Effector CD8-positive, alpha-beta T cell (primary cell): ENCODE results near the gene MKLN1.
"Not testable (repeated sequence)": the region's sequence is repeated elsewhere in the genome, so short reads cannot be mapped to it uniquely, and the experiment has no call there.

Experiments used
- DNase-seq: peaks from one replicate; lab custom pipeline; 2025; lab: John Stamatoyannopoulos, UW

The MKLN1 gene

DNA sequence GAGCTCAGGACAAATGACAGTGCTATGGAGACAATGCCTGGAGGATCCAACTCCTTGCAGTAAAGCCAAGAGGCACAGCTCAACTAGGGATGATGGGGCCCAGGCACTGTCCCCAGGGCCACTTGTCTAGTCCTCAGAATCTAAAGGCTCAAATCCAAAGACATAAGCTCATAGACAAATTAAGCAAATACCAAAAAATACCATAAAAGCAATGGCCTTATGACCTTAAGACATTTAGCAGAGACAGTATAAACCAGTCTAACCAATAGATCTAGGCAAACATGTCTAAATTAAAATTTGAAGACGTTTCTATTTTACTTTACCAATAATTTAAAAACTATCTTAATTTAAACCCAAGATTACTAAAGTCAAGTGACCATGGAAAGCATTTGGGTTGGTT lies 14.8 kb upstream of the MKLN1 start:
- no peak for DNase-seq

DNA sequence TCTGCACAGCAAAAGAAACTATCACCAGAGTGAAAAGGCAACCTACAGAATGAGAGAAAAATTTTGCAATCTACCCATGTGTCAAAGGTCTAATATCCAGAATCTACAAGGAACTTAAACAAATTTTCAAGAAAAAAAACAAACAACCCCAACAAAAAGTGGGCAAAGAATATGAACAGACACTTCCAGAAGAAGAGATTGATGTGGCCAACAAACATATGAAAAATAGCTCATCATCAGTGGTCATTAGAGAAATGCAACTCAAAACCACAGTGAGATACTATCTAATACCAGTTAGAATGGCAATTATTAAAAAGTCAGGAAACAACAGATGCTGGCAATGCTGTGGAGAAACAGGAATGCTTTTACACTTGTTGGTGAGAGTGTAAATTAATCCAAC lies 7.1 kb upstream of the MKLN1 start:
- no peak for DNase-seq

DNA sequence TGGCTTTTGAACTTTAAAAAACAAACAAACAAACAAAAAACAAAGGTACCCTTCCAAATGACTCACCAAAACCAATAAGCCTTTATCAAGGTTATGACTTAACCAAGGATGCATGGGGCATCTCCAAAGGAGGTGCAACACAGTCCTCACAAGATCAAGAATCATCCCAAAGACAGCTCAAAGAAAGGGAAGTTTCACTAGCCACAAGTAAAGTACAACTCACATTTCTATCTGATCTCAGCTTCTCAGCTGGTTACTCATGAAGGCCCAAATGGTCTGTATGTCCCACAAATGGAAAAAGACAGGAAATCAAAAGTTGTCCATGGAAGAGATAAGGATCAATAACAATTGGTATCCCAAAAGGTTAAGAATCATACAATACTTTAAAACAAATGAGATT lies 6.0 kb upstream of the MKLN1 start:
- no peak for DNase-seq

DNA sequence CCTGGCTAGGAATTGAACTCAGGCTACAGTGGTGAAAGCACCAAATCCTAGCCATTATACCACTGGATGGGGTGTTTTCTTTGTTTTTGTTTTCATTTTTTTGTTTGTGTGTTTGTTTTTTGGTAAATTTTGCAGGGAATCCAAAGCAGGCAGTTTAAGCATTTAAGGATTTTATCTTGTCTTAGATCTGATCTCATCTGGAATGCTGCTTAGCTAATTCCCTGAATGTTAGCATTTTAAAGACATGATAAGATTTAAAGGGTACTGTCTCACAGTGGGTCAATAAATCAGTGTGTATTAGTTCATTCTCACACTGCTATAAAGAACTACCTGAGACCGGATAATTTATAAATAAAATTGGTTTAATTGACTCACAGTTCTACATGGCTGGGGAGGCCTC lies 5.6 kb upstream of the MKLN1 start:
- no peak for DNase-seq

DNA sequence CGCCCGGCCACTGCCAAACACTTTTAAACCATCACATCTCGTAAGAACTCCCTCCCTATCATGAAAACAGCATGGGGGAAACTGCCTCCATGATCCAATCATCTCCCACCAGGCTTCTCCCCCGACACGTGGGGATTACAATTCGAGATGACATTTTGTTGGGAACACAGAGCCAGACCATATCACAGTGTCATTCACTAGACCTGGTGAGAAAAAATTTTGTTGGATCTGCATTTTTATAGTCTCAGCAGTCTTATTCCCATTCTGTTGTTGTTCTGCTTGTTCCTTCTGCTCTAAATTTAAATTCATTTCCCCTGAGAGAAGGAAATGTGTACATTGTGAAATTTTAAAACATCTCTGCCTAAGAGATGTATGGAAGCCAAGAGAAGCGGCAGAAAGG lies 4.8 kb upstream of the MKLN1 start:
- no peak for DNase-seq

DNA sequence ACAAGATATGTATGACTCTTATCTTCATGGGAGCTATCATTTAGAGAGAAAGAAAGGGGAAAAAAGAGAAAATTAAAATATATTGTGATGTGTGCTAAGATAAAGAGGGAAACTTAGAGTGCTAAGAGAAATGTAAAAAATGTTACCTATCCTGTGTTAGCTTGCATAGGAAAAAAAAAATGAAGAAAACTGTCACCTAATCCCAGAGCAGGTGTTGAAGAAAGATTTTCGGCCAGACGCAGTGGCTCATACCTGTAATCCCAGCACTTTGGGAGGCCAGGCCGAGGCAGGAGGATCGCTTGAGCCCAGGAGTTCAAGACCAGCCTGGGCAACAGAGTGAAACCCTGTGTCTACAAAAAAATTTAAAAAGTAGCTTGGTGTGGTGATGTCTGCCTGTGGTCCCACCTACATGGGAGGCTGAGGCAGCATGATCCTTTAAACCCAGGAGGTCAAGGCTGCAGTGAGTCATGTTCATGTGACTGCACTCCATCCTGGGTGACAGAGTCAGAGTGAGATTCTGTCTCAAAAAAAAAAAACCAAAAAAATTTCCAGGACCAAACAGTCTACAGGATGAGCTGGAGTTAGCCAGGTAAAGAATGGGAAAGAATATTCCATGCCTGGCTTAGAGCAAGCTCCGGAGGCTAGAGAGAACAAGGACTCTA lies 2.4 kb upstream of the MKLN1 start:
- DNase-seq, result no peak

DNA sequence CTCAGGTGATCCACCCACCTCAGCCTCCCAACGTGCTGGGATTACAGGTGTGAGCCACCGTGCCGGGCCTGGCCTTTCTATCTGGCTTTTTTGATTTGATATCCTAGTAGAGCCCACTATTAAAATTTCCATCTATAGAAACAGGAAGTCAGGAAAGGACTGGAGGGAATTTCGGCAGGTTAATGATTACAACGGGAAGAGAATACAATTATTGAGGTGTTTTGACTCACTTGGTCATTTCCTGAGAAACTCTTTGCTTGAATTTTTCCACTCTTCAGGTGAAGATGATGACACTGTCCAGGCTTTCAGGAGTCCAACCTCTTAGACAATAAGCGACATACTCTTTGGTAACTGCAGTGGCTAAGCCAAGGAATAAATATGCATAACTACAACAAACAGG lies 1.1 kb upstream of the MKLN1 start:
- no peak for DNase-seq

DNA sequence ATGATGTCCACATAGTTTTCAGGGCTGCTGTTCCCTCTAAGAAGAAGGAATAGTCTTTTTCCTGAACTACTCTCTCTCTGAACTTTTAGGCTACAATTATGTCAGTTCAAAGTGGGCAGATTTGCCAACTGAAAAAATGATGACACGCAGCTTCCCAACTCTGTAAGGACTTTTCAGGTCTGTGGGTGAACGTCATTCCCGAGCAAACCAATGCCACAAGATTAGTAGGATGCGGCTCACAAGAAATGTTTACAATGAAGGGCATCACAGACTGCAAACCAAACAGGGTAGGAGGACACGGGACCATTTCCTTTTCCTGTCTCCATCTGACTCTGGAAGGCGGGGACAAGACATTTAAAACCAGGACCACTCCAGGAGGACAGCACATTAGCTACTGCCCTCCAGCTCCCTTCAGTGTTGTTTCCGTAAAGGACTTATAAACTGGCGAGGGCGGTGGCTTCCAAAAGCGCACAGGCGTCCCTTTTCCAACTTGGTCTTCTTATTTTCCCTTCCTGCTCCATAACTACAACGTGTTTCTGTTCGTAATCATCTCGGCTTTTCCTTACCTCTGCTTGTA lies 539 bp upstream of the MKLN1 start:
- DNase-seq, result no peak

DNA sequence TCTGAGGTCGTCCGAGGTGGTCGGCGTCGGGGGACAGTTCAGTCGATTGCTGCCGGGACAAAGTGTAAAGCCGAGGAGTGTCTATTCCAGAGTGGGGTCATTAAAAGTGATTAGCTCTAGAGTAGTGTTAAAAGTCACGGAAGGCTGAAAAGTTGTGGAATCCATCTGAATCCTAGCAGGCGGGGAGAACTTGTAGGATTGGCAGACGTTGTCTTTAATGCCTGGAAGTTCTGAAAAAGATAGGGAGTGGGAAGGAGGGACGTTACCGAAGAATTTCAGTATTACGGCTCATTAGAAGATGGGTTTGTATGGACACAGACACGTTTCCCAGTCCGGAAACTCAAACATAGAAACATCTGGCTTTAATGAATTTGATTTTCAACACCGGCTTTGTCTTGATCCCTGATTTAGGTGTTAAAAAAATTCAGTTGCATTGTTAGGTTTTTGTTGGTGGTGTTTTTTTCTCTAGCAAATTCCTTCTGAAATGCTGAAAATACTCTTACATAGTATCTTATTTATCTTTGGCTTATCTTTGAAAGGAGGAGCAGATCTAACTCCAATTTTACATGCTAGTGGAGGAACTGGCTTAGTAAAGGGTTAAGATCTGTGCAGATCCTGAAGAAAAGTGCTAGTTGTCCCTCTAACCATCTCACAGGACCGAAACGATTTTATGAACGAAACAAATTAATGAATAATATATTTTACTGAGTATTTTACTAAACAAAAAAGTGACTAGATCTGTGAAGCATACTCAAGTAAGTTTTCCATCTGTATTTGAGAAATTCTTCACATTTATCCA lies 900 bp downstream of the MKLN1 start:
- DNase-seq, result no peak

DNA sequence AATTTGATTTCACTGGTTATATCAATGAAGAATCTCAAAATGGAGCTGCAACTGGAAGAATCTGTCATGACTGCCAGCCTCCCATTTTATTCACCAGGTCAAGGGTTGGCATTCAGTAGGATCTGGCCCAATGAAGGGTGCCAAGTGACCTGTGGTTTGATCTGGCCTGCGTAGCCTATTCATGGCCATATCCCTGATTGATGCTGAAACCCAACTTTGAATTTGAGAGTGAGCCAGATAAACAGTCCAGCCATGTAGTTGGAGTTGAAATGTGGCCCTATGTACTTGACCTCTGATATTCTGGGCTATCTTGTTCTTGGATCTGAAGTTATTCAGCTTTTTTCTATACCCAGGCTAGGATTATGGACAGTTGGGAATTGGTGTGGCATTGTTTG lies 1.5 kb downstream of the MKLN1 start:
- DNase-seq, result no peak

DNA sequence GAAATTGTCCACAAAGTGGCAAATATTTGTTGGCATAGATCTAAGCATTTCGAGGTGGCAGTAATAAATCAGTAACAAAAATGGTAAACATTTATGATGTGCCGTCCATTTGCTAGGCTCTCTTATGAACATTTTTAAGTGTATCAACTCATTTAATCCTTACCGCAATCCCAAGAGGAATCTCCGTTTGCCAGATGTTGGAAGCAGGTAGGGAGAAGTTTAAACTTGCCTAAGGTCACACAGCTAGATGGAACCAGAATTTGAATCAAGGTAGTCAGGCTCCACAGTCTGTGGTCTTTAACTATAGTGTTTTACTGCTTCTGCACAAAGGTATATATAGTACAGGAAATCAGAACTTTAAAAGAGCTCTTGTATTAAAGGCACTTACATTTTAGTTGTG lies 2.6 kb downstream of the MKLN1 start:
- no peak for DNase-seq

DNA sequence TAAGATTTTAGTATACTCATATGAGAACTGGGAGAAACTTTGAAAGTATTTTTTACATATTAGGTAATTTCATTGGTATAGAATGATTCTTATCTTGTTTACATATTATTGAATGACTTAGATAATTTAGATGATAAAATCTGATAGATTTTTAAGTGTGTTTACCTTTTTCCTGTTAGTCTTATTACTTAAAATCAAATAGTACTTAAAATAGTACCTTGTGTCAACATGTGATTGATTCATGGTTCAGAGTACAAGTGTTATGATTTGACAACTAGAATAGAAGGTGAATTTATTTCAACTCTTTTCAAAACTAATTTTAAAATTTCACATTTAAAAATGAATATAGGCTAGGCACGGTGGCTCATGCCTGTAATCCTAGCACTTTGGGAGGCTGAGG lies 4.1 kb downstream of the MKLN1 start:
- no peak for DNase-seq

DNA sequence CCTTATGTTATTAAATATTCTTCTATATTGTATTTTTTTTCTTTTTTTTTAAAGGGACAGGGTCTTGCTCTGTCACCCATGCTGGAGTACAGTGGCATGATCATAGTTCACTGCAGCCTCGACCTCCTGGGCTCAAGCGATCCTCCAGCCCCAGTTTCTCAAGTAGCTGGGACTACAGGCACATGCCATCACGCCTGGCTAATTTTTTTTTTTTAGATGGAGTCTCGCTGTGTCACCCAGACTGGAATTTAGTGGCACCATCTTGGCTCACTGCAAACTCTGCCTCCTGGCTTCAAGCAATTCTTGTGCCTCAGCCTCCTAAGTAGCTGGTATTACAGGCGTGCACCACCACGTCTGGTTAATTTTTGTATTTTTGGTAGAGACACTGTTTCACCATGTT lies 5.1 kb downstream of the MKLN1 start:
- not testable (repeated sequence) for DNase-seq

DNA sequence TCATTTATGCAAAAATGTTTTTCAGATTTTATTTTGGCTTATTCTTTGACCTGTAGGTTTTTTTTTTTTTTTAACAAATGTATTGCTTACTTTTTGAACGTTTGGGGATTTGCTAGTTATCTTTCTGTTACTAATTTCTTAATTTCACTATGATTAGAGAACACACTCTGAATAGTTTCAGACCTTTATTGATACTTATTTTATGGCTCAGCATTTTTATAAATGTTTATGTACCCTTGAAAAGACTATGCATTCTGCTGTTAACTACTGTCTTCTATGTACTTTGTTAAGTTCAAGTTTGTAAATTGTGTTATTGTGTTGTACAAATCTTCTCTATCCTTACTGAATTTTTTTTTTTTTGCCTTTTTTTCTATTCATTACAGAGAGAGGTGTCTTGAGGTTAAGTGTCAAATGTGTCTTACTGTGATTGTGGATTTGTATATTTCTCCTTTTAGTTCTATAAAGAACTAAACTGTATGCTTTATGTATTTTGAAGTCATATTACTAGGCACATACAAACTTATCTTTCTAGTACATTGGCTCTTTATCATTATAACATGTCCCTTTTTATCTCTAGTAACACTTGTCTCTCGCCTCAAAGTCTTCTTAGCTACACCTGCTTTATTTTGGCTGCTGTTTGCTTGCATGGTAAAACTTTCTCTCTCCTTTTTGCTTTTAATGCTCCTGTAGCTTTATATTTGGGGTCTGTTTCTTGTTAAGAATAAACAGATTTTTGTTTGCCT lies 8.1 kb downstream of the MKLN1 start:
- no peak for DNase-seq

DNA sequence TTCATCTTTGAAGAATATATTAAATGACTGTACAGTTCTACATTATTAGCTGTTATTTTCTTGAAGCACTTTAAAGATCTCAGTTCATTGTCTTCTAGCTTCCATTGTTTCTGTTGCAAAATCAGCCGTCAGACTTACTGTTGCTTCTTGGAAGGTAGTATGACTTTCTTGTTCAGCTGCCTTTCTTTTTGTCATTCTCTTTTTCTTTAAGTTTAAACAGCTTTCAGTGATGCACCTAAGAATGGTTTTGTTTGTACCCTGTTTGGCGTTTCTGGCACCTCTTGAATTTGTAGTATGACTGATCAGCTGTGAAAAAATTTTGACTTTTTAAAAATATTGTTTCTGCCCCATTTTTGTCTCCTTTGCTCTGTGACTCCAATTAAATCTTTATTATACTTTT lies 9.3 kb downstream of the MKLN1 start:
- DNase-seq, result no peak

DNA sequence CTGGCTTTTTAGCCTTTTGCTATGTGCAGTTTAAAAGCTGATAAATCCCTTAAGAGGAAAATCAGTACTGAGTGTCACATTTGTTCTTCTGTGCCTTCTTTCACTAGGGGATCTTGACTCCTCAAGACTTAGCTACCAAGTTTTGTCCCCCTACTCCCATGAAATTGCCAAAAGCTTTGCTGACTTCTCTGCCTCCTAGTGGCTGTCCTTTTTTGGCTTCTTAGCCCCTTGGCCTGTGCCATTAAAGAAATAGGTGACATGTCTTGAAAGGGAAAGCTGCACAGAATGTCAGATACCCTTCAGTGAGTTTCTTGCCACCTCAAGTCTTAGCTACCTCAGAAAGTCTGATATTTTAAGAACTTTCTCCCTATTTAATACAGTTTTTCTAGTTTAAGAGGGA lies 10.5 kb downstream of the MKLN1 start:
- no peak for DNase-seq

DNA sequence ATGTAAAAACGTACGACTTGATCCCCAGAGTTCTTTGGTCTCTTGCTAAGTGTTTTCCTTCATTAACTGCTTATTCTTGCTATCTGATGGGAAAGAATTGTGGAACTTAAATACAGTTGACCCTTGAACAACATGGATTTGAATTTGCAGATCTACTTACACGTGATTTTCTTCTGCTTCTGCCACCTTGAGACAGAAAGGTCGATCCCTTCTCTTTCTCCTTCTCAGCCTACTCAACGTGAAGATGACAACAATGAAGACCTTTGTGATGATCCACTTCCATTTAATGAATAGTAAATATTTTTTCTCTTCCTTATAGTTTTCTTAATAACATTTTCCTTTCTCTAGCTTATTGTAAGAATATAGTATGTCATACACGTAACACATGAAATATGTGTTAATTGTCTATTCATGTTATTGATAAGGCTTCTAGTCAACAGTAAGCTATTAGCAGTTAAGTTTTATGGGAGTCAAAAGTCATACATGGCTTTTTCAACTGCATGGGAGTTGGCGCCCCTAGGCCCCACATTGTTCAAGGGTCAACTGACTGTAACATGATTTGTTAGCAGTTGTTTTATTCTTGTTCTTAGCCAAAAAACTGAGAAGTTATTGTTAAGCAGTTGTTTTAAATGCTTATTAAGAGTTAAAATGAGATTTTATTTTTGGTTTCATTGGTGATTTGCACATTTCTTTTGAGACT lies 11.2 kb downstream of the MKLN1 start:
- DNase-seq, result no peak

DNA sequence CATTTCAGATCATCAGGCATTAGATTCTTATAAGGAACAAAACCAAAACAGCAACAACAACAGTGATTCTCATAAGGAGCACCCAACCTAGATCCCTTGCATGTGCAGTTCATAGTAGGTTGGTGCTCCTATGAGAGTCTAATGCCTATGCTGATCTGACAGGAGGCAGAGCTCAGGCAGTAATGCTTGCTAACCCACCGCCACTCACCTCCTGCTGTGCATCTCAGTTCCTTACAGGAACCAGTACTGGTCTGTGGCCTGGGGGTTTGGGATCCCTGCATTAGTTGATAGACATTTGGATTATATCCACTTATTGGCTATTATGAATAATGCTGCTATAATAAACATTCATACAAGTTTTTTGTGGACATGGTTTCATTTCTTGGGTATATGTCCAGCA lies 14.0 kb downstream of the MKLN1 start:
- DNase-seq, result no peak

DNA sequence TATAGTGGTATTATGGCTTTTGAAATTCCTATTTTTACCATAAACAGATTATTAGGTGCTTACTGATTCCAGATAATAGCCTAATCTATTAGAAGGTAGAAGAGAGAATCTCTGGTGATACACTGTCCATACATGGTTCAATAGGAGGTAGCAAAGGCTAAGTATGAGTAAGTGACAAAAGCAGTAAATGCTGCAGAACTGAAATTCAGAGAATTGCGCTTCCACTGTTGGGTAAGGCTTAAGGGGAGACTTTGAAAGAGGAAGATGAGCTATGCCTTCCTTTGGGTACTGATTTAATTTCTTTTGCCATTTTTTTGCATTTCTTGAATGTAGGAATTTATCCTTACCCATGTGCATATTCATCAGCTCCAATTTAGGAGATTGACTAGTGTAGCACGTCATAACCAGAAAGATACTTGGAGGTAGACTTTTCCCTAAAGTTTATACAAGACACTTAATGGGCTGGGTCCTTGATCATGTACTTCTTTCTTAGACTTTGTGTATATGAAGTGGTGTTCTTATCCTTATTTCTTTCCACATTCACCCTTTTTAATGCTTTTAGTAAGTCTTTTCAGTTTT lies 15.3 kb downstream of the MKLN1 start:
- DNase-seq, result no peak

DNA sequence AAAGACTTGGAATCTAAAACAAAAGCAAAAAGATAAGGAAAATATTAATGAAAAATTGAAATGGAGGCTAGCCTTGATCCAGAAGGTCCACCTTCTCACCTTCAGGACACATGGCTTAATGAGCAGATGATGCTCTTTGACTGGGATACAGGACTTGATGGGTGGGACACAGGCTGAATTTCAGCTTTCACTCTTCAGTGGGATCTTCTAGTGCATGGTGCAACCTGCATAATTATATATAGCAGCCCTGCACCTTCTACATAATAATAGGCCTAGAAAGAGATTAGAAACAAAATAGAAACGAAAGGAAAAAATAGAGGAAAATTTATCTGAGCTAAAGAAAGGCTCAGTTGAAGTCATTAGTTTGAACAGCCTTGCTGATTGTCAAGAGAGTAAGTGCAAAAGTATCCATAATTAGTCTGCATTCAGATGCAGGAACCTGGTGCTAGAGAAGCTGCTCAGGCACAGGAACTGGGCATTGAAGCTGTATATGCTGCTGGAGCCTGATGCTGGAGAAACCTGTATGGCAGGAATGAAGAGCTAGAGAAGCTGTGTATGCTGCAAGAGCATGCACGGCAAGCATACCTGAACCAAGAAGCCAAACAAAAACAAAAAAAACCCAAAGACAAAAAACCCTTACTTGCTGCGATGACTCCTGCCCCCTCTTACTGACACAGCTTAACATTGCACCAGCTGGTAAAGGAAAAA lies 19.4 kb downstream of the MKLN1 start:
- no peak for DNase-seq

DNA sequence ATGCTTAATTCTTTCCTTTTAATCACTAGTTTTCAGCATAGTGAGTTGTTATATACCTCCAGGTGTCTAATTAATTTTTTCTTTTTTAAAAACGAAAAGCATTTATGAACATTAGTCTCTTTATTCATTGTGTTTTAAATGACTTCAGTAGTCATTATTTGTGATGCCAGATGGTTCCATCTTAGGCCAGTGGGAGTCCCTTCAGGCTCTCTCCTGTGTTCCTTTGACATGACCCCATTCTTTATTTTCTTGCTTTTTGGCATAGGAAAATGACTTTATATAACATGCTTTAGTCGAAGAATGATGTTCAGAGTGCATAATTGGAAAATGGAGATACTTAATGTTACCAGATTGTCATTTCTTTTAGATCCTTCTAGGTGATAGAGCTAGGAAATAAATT lies 24.4 kb downstream of the MKLN1 start:
- no peak for DNase-seq
